HG03439 (cell line): ENCODE results near the gene TMEM212.
"Not testable (repeated sequence)": the region's sequence is repeated elsewhere in the genome, so short reads cannot be mapped to it uniquely, and the experiment has no call there.

Experiments
- ATAC-seq: cut with Tn5 transposase; IDR thresholded peaks from one replicate; pipeline ENCODE4 v1.9.1; 2021; ENCODE audit warnings: mild to moderate bottlenecking, moderate library complexity; ENCODE audit not compliant: unreplicated experiment

TMEM212 gene

GRCh38 chr3:171851660-171852058 lies 8.5 kb downstream of the TMEM212 start:
- no peak for ATAC-seq

- no peak for ATAC-seq
Measured at GRCh38 chr3:171854649-171855305, 11.6 kb downstream of the TMEM212 start.

DNA sequence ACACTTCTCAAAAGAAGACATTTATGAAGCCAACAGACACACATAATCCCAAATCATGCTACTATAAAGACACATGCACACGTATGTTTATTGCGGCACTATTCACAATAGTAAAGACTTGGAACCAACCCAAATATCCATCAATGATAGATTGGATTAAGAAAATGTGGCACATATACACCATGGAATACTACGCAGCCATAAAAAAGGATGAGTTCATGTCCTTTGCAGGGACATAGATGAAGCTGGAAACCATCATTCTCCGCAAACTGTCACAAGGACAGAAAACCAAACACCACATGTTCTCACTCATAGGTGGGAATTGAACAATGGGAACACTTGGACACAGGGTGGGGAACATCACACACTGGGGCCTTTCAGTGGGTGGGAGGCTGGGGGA lies 15.6 kb downstream of the TMEM212 start:
- ATAC-seq = not testable (repeated sequence)

- ATAC-seq = no peak
Measured at GRCh38 chr3:171860830-171861535, 17.8 kb downstream of the TMEM212 start.

GRCh38 chr3:171862392-171862791 lies 19.2 kb downstream of the TMEM212 start:
- ATAC-seq = no peak

- no peak for ATAC-seq
Measured at GRCh38 chr3:171862993-171863521, 19.9 kb downstream of the TMEM212 start.

DNA sequence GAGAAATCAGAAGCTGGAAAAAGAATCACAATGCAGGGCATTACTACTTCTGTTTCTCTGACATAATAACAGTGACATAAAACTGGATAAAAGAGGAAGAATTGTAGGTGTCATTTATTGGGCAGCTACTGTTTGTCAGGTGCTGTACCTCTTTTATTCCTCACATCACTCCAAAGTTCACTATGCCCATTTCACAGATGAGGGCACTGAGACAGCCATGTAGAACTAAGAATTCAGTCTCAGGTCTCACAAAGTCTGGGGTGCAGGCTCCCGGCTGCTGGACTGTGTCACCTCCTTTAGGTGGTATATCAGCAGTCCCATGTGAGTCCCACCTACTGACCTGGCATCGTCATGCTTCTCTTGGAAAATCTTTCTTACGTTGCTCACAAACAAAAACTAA lies 20.8 kb downstream of the TMEM212 start:
- no peak for ATAC-seq

DNA sequence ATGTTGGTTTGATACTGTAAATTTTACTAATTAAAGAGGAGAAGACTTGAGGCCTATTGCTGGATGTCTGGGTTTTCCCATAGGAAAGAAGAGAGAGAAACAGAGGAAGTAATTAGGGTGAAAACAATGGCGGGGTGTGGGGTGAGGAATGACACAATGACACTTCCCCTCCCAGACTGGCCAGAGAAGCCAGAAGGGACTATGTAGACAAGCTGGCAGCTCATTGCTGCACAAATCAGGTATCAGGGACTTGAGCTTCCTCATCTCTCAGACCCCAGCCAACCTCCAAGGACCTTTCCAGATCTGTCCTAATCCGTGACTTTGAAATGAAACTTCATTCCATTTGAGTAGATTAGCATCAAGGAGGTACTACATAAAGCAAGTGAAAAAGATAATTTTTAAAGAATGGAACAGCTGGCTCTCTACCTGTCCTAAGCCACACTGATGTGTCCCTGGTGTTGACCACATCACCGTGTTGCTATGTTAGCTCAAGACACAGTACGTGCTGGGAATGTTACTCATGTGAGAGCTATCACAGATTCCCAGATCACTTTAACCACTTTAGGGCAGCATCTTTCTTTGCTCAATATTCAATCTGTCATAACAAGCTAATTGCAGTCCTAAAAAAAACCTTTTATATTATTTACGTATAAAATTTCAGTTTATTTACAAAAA lies 22.2 kb downstream of the TMEM212 start:
- ATAC-seq = no peak

DNA sequence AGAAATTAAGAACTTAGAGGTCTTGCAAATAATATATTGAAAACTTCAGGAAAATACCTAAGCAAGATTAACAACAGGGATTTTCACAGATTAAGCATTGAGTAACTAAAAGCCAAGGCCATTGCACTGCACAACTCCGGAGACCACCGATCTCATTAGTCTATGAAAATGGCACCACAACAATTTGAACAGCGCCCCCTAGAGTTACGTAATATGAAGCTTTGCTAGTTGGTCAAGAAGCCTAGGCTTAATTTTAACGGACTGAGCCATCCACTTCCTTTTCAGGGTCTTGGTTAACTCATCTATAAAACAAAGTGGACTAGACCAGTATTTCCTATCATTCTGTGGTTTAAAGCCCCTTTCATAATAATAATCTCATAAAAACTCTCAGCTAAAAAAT lies 24.8 kb downstream of the TMEM212 start:
- no peak for ATAC-seq

GRCh38 chr3:171871392-171872274 lies 28.5 kb downstream of the TMEM212 start:
- ATAC-seq = no peak

DNA sequence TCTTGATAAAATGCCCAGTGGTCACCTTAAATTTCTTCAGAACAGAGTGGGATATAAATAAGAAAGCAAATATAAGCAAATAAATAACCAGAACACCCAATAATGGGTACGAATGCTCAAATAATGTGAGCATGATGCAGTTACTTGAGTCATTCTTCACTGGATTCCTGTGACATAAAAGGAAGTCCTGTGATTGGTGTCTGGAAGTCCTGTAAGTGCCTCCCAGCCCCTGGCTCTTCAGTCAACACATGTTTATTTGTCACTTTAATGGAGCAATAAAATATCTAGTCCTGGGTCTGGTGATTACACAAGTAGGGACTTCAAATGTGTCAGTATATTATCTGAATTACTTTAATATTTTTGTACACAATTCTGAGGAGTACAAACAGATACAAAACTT lies 30.4 kb downstream of the TMEM212 start:
- ATAC-seq = no peak

DNA sequence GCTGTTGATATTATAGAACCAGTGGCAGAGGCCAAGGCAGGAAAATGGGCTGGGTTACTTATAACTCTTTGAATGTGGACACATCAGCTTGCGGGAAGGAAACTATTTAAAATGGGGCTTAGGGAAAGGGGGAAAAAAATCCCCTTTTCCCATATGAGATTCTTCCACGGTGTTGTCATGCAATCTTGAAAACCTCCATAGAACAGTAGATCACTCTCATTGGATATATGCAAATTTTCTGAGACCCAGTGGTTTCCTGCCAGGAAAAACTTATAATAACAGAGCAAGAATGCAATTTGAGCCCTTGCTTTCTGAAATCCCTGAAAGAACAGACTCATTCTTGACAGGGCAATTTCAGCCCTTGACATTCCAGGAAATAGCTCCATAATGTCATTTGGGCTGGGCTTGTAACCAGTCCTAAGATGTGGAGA lies 31.1 kb downstream of the TMEM212 start:
- no peak for ATAC-seq

DNA sequence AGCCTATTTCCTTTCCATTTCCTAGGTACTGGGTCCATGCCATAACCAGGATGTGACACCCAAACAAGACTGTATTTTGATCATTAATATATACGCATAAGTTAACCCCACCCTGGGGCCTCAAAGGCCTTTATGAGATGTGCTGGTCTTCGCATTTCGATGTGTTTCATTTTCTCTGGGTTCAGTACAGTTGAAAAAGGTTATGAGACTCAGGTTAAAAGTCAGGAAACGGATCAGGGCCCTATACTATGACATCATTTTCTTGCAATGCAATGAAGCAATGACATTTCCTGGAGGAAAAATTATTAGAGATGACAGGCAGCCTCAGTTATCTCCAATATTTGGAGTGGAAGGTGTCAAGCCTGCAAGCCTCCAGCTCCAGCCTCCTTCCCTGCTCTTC lies 31.7 kb downstream of the TMEM212 start:
- ATAC-seq = no peak

DNA sequence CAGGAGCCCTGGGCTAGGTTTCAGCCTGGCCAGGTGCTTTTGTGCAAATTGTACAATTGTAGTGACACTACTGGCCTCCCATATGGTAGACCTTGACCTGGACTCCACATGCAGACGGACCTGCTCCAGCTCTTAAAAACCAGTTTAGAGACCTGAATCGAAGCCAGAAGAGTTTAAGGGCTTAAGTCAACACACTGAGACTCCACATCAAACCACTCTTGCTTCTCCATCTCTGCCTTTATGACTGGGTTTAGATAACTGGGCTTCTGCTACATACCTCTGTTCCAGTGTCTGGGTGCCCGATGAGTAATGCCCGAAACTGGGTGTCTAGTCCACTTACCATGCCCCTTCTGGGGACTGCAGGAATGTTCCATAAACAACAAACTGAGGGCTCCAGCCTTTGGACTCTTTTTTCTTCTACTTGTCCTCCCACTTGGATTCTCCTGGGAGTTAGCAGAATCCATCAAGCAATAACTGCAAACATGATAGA lies 32.8 kb downstream of the TMEM212 start:
- ATAC-seq = no peak

DNA sequence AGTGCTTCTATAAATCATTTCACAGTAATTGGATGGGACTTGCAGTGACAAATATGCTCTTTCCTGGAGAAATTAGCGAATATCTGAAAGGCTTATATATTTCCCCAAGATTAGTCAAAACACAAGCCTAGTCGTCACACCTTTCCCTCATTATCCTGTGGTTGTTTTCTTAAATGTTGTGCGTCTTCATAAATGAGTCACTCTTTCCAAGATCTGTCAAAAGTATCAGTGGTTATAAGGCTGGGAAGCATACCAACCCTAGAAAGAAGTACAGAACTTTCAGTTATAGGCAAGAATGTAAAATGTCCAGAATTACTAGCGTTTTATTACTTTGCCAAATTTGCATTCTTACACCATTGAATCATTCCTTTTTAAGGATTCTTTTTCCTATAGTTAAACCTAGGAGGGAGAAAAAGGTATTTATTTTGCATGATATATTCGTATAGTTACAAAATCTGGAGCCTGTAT lies 33.6 kb downstream of the TMEM212 start:
- no peak for ATAC-seq

DNA sequence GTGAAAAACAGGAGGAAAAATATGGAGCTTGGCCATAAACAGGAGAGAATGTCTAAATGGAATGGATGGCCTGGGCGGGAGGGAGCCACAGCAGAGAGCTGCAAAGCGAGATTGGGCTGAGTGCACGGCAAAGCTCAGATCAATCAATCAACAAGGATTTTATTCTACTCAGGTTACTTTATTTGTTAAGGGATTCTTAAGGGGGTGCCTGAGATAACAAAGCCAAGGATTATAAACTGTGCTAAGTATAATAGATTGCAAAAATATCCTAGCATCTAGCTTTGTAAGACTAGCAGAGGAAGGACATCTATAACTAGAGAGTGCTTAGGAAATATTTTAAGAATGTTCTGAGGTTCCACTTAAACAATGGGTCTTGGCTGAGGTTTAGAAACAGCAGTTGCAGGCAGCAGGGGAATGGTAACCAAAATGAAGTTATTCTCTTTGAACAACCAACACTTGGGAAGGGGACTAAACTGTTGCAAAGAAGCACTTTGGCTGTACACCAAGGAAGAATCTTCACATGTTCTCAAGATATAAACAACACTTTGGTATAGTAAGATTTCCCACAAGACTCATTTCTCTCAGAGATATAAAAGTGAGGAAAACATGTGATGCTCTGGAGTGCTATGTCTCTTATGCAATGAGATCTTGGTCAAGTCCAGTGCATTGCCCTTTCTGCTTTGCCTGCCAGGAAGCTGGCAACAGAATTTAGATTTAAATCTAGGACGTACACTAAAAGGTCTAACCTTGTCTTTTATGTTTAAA lies 35.5 kb downstream of the TMEM212 start:
- ATAC-seq = no peak

DNA sequence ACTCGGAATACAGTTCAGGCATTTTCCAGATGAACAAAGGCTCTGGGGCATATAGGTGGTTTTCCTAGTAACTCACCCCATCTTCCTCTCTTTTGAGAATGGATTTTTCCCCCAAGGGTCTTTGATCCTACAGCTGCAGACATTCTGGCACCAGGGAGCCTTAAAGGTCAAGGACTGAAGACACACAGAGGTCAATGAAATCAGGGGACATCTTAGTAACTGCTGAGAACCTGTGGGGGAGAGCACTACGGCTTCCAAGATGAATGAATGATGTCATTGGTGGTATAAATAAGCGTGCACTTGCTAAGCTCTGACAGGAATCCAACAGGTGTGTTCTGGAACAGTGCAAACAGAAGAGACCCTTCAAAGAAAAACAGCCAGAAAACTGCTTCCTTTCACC lies 36.3 kb downstream of the TMEM212 start:
- ATAC-seq = no peak

GRCh38 chr3:171880101-171880870 lies 37.1 kb downstream of the TMEM212 start:
- no peak for ATAC-seq

- no peak for ATAC-seq
Measured at GRCh38 chr3:171881251-171881650, 38.1 kb downstream of the TMEM212 start.
